Measurements from ENCODE around the gene SMPDL3B. TPM values are rescaled to one million over a fixed set of nuclear protein-coding genes. Genes with fewer than 3 reads are reported as not detected.

The SMPDL3B gene
- 6.0 and 8.9 TPM in 2 replicates for total RNA-seq
- polyA plus RNA-seq, result 6.8 and 11.4 TPM in 2 replicates

GRCh38 chr1:27934818-27935549 is at the start of gene SMPDL3B:
Gene SMPDL3B, plus strand, starts transcription at chr1:27935000. Its CDS starts 184 bp downstream, at chr1:27935184.
- TF ChIP-seq CTCF (IDR thresholded peaks at IDR 0.05; ENCODE audit: low read depth, low read length), result no peak
- no peaks in the 10 kb centered on the region for H3K4me1 ChIP-seq (ENCODE audit: low read depth)
- no peaks in the 10 kb centered on the region for H3K36me3 ChIP-seq
- H3K27ac ChIP-seq, result no peak within 1 kb of the TSS
- H3K27me3 ChIP-seq, result no peaks in the 10 kb centered on the region
- H3K4me3 ChIP-seq, result peak within 1 kb of the TSS; percentile 21
- H3K9me3 ChIP-seq (ENCODE audit: low read depth), result no peaks in the 10 kb centered on the region
- DNase-seq (ENCODE audit: low read depth in 1 of 2, low spot score in 1 of 2), result peak in 1 of 2 donors; percentile 67

GRCh38 chr1:27885114-27885528 is 49.7 kb upstream of the SMPDL3B start:
- no peak for TF ChIP-seq CTCF (IDR thresholded peaks at IDR 0.05; ENCODE audit: low read depth, low read length)
- Histone ChIP-seq H3K27me3 (no peaks in the 10 kb centered on the region), H3K4me1 (ENCODE audit: low read depth) (no peaks in the 10 kb centered on the region), H3K9me3 (ENCODE audit: low read depth) (no peaks in the 10 kb centered on the region), H3K4me3 (no peak overlapping the region), H3K36me3 (no peaks in the 10 kb centered on the region), H3K27ac (no peak overlapping the region)
- no peak for DNase-seq (ENCODE audit: low read depth in 1 of 2, low spot score in 1 of 2)

- Histone ChIP-seq H3K27ac (no peak overlapping the region), H3K9me3 (ENCODE audit: low read depth) (no peaks in the 10 kb centered on the region), H3K36me3 (no peaks in the 10 kb centered on the region), H3K27me3 (no peaks in the 10 kb centered on the region), H3K4me1 (ENCODE audit: low read depth) (no peaks in the 10 kb centered on the region), H3K4me3 (no peak overlapping the region)
- DNase-seq (ENCODE audit: low read depth in 1 of 2, low spot score in 1 of 2), result no peak
- no peak for TF ChIP-seq CTCF (IDR thresholded peaks at IDR 0.05; ENCODE audit: low read depth, low read length)
These were observed 49.0 kb upstream of the SMPDL3B start for GRCh38 chr1:27885621-27886352.

DNA sequence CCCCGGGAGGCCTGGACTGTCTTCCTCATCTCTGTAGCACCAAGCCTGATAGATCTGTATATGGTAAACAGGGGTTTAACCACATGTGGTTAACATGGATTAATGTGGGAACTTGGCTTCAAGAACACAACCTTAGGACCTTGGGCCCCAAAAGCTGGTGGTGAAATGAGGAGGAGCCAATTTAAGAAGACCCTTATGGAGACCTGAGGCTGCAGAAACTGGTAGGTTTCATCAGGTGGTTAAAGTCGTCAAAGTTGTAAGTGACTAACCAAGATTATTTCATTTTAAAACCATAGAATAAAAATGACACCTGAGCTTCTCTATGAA is 48.5 kb upstream of the SMPDL3B start:
- no peak for TF ChIP-seq CTCF (IDR thresholded peaks at IDR 0.05; ENCODE audit: low read depth, low read length)
- Histone ChIP-seq H3K27ac (no peak overlapping the region), H3K36me3 (peaks cover 3% of the 10 kb centered on the region), H3K27me3 (no peaks in the 10 kb centered on the region), H3K4me3 (no peak overlapping the region), H3K4me1 (ENCODE audit: low read depth) (no peaks in the 10 kb centered on the region), H3K9me3 (ENCODE audit: low read depth) (no peaks in the 10 kb centered on the region)
- DNase-seq (ENCODE audit: low read depth in 1 of 2, low spot score in 1 of 2), result no peak

DNA sequence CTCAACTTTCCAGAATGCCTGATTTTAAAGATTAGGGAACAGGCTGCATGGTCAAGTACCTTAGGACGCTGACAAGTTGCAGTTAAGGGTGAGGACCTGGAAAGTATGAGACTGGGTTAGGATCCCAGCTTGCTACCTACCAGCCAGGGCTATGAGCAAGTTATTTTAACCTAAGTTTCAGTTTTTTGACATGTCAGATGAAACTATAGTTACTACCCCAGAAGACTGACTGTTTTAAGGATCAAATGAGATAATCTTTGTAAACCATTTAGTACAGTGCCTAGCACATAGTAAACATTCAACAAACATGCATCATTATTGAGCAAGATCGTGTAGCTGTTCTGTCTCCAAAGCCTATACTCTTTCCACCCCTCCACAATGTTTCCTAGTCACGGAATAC is 48.1 kb upstream of the SMPDL3B start:
- Histone ChIP-seq H3K9me3 (ENCODE audit: low read depth) (no peaks in the 10 kb centered on the region), H3K36me3 (peaks cover 7% of the 10 kb centered on the region), H3K4me1 (ENCODE audit: low read depth) (no peaks in the 10 kb centered on the region), H3K27ac (no peak overlapping the region), H3K4me3 (no peak overlapping the region), H3K27me3 (no peaks in the 10 kb centered on the region)
- DNase-seq (ENCODE audit: low read depth in 1 of 2, low spot score in 1 of 2), result no peak
- TF ChIP-seq CTCF (IDR thresholded peaks at IDR 0.05; ENCODE audit: low read depth, low read length), result no peak
